Body of pancreas (tissue), 4 donors: ENCODE data around the gene C8A.

ENCODE experiments used
- CTCF ChIP-seq, 7 experiments: fragments of 450-650 bp in 4 of 7; fragments of 200-600 bp in 3 of 7; sonication (generic) in 3 of 7; IDR thresholded peaks; one replicate each; pipeline ENCODE4 v1.5.1; 2016 to 2019; ENCODE audit warnings: antibody characterized with exemption in 7 of 7
- POLR2A ChIP-seq, 3 donors: fragments of 450-650 bp; IDR thresholded peaks; one replicate each; pipeline ENCODE4 v1.6.1; 2016; ENCODE audit warnings: antibody characterized with exemption in 3 of 3, mild to moderate bottlenecking in 2 of 3

GRCh38 chr1:56964349-56965017 is 109.9 kb downstream of the C8A start:
- TF ChIP-seq CTCF (IDR thresholded peaks at IDR 0.05) (no peak), POLR2A (IDR thresholded peaks at IDR 0.05) (no peak)
